ENCODE measurements around the gene CTBP1. TPM values are rescaled to one million over a fixed set of nuclear protein-coding genes. Genes with fewer than 3 reads are reported as not detected.

Gene CTBP1
- total and polyA plus RNA-seq, 2 of the 8 experiments (the other 6 are each of a cell fraction or from before 2014, with no cell fraction given) = 128 to 185 TPM

GRCh38 chr4:1239141-1239949 lies 9.6 kb downstream of the CTBP1 start:
- Histone ChIP-seq H3K27ac (ENCODE audit: low read depth, low read length) (no peak overlapping the region), H3K4me3 (ENCODE audit: extremely low read depth in 1 of 4, insufficient read depth in 2 of 4, low read depth in 3 of 4, low read length in 4 of 4) (no peak overlapping the region), H3K79me1 (ENCODE audit: low read depth, low read length) (peaks cover 13% of the 10 kb centered on the region; the same call in 1 of the 2 replicates), H3K36me3 (ENCODE audit: control insufficient read depth in 2 of 4, insufficient read depth in 4 of 4, low read length in 3 of 4) (peaks cover 2 to 48% (median 17%) of the 10 kb centered on the region in 4 experiments; a peak in 6 of 8 replicates), H3K27me3 (replicated peaks in 1 of 4; ENCODE audit: control insufficient read depth in 3 of 4, extremely low read depth in 1 of 4, insufficient read depth in 3 of 4, low read length in 3 of 4) (no peaks in the 10 kb centered on the region), H3K9me3 (ENCODE audit: insufficient read depth in 2 of 2, low read depth in 1 of 2, low read length in 1 of 2) (no peaks in the 10 kb centered on the region), H2BK12ac (ENCODE audit: low read depth, low read length) (no peak overlapping the region), H3K23me2 (ENCODE audit: low read depth, low read length) (no peaks in the 10 kb centered on the region), H2BK20ac (ENCODE audit: low read length) (no peak overlapping the region), H3K9ac (replicated peaks in 1 of 4; ENCODE audit: extremely low read depth in 1 of 4, low read depth in 3 of 4, low read length in 3 of 4) (no peak overlapping the region), H2AFZ (ENCODE audit: low read length) (no peak overlapping the region), H3K14ac (ENCODE audit: insufficient read length) (no peak overlapping the region), H3K4me2 (ENCODE audit: insufficient read depth in 1 of 2, low read depth in 2 of 2, low read length in 2 of 2) (no peak overlapping the region), H3K18ac (ENCODE audit: extremely low read depth, low read length) (no peak overlapping the region; the same call in 1 of the 2 replicates), H2BK5ac (ENCODE audit: low read depth, low read length) (no peak overlapping the region), H4K8ac (ENCODE audit: extremely low read depth, insufficient read depth, low read length) (no peak overlapping the region), H3K4ac (replicated peaks; ENCODE audit: insufficient read length, low read depth, low read length) (no peak overlapping the region), H2BK120ac (replicated peaks; ENCODE audit: low read depth, low read length) (no peak overlapping the region), H3K4me1 (replicated peaks in 1 of 4; ENCODE audit: control insufficient read depth in 3 of 4, insufficient read depth in 4 of 4, low read length in 3 of 4) (no peaks in the 10 kb centered on the region), H3K56ac (replicated peaks; ENCODE audit: insufficient read length, low read depth, low read length) (no peak overlapping the region), H3K79me2 (ENCODE audit: control insufficient read depth in 1 of 2, insufficient read depth in 2 of 2, low read length in 2 of 2) (peaks cover 24 to 46% of the 10 kb centered on the region in 2 experiments), H2BK15ac (ENCODE audit: low read length) (no peak overlapping the region), H4K91ac (replicated peaks; ENCODE audit: insufficient read length, low read length) (no peak overlapping the region), H3K23ac (ENCODE audit: insufficient read length) (no peak overlapping the region), H4K5ac (ENCODE audit: insufficient read length, low read depth, low read length) (no peak overlapping the region), H2AK5ac (ENCODE audit: low read depth, low read length) (no peak overlapping the region), H4K20me1 (replicated peaks in 1 of 2; ENCODE audit: control insufficient read depth in 1 of 2, insufficient read depth in 2 of 2, low read length in 2 of 2) (peaks cover 16 to 36% of the 10 kb centered on the region in 2 experiments)
- ChIA-PET CTCF (ENCODE audit: partially characterized antibody) (interaction anchor here (1.4 kb wide), 1 partner anchor 11 kb away, joined by 4 read pairs; no protein-coding TSS in a partner anchor), POLR2A (ENCODE audit: partially characterized antibody) (interaction anchor here (0.7 to 1.3 kb wide), 2 partner anchors 8 to 9 kb away, joined by 3 read pairs; no protein-coding TSS in a partner anchor)
- 93% methylated on average over 32 of the region's 43 CpGs; no CpG with 5 or more reads in 1 of the 2 experiments for WGBS, 2 experiments (ENCODE audit: extremely low coverage in 1 of 2, insufficient coverage in 1 of 2, insufficient read length in 1 of 2, insufficient replicate concordance in 2 of 2, low coverage in 1 of 2, low lambda C conversion rate in 2 of 2, missing lambda C conversion rate in 1 of 2)
- FAIRE-seq (no peak), DNase-seq (ENCODE audit: low read depth in 1 of 2, low spot score in 2 of 2) (no peak)
- TF ChIP-seq ATF3 (IDR thresholded peaks at IDR 0.05; ENCODE audit: insufficient read depth, low read depth, low read length) = no peak
